GM21390 (cell line): ENCODE data around the gene LAPTM5.
"Not testable (repeated sequence)": the region's sequence is repeated elsewhere in the genome, so short reads cannot be mapped to it uniquely, and the experiment has no call there.

ENCODE experiments used
- ATAC-seq: cut with Tn5 transposase; IDR thresholded peaks from one replicate; pipeline ENCODE4 v1.9.1; 2021; ENCODE audit not compliant: unreplicated experiment

The LAPTM5 gene

DNA sequence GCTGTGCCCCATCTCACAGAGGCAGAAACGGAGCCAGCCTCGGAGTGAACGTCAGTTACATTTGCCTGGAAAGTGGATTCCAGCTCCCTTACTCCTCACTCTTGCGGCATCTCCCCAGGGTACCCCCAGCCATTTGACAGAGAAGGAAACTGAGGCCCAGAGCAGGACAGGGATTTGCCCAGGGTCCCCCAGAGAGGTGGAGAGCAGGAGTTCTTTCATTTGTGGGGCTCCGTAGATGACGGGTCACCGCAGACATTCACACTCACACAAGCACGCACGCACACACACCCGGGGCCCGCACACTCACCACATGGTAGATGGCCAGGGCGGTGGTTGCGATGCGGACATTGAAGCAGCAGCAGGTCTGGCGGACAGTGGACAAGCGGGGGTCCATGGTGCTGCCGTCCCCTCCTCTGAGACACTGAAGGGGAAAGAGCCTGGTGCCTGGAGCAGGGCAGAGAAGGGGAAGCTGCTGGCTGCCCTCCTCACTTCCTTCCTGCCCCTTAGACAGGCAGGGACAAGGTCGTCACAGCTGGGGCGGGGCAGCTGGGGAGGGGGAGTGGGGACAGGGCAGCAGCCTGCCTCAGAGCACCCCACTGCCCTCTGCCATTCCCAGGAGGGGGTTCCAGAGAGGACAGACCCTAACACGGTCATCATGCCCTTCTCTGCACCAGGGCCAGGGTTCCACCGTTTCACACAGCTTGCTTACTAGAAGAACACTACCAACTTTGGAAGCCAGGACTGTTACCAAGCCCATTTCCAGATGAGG, at the start of gene LAPTM5:
LAPTM5 (minus strand) TSS at position 423 of the 769 bp plus-strand sequence; CDS start at position 394, 29 bp downstream.
- ATAC-seq: no peak

GRCh38 chr1:30806381-30807317, 49.1 kb upstream of the LAPTM5 start:
- ATAC-seq: no peak

DNA sequence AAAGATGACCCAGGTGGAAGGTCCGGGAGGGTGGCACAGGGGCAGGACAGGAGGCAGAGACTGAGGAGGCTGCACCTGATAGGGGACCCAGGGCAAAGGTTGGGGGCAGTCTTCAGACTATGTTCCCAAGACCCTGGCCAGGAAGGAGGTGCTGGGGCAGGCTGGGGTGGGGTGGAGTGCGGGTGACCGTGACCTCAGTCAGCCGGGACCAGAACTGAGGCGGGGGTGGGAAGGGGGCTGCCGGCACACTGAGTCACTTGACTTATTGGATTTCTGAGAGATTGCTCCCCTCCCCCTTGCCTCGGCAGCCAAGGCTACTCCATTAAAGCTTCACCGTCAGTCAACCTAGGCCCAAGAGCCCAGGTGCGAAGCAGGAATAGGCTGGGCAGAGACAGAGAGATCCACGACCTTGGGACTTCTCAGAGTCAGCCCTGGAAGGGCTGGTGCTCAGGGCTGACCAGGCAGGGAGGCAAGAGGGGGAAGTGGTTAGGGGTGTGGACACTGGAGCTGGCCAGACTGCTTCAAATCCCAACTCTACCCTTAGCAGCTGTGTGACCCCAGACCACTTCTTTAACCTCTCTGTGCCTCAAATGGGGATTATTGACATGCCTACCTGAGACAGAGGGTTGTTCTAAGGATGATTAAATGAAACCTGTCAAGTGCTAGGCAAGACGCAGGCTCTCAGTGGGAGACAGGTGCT, 47.9 kb upstream of the LAPTM5 start:
- ATAC-seq: no peak

- ATAC-seq: no peak
These were observed 47.2 kb upstream of the LAPTM5 start for GRCh38 chr1:30804822-30805221.

- no peak for ATAC-seq
These were observed 46.8 kb upstream of the LAPTM5 start for GRCh38 chr1:30804352-30804751.

GRCh38 chr1:30803562-30803961, 46.0 kb upstream of the LAPTM5 start:
- ATAC-seq: no peak

GRCh38 chr1:30801771-30802198, 44.2 kb upstream of the LAPTM5 start:
- ATAC-seq: no peak

GRCh38 chr1:30799233-30799511, 41.6 kb upstream of the LAPTM5 start:
- no peak for ATAC-seq

DNA sequence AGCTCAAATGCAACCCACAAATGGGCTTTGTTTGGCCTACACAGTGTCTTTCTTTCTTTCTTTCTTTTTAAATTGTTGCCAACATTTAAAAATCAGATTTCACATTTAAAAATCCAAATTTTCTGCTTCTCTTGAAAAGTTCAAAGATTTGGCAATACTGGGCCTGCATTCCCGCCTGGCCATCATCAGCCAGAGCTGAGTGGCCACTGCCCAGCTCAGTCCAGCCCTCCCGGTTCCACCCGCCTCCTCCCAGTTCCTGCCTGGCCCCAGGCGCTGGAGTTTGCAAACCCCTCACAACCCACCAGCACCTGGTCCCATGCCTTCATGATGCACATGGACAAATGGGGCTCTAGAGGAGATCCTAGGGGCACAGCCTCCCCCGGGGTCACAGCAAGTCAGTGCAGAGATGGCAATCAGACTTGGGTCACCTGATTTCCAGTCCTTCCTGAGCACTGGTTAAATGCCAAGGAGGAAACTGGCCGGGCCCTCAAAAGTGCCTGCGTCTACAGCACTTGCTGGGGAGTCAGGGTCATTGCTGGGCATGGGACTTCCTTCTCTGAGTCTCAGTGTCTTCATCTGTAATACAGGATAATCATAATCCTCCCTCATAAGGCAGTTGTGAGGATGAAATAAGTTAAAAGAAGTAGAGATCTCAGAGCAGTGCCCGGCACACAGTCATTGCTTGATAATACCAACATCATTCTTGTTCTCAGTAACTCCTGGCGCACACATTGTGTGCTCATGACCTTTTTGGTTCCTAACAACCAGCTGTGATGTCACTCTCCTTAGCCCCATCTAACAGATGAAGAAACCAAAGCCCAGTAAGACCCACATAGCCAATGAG, 41.0 kb upstream of the LAPTM5 start:
- ATAC-seq: no peak

DNA sequence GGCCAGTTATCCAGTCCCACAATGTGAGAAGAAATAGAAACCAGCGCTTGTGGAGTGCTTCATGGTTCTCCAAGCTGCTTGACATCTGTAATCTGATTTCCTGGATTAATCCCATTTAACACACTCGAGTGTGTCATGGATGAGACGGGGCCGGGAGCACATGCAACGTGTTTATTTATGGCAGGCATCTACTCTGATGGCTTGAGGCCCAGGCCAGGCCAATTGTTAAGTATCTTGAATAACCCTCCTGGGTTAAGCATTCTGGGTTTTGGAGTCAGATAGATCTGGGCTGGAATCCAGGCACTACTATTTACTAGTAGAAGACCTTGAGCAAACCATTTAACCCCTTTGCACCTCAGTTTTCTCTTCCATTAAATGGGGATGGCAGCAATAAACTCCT, 37.5 kb upstream of the LAPTM5 start:
- no peak for ATAC-seq

- ATAC-seq: no peak
These were observed 36.7 kb upstream of the LAPTM5 start for GRCh38 chr1:30794260-30794659.

GRCh38 chr1:30793209-30793608, 35.6 kb upstream of the LAPTM5 start:
- no peak for ATAC-seq

DNA sequence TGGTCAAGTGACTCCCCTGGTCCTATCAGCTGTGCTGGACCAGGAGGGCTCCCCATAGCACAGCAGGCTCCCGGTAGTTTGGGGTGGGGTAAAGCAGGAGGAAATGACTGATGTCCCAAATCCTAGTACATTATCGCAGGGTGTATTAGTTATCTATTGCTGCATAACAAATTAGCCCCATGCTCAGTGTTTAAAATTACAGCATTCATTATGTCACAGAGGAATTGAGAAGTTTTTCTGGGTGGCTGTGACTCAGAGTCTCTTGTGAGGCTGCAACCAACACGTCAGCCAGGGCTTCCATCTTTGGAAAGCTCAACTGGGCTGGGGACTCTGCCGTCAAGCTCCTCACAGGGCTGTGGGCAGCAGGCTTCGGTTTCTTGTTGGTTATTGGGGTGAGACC, 34.3 kb upstream of the LAPTM5 start:
- no peak for ATAC-seq

DNA sequence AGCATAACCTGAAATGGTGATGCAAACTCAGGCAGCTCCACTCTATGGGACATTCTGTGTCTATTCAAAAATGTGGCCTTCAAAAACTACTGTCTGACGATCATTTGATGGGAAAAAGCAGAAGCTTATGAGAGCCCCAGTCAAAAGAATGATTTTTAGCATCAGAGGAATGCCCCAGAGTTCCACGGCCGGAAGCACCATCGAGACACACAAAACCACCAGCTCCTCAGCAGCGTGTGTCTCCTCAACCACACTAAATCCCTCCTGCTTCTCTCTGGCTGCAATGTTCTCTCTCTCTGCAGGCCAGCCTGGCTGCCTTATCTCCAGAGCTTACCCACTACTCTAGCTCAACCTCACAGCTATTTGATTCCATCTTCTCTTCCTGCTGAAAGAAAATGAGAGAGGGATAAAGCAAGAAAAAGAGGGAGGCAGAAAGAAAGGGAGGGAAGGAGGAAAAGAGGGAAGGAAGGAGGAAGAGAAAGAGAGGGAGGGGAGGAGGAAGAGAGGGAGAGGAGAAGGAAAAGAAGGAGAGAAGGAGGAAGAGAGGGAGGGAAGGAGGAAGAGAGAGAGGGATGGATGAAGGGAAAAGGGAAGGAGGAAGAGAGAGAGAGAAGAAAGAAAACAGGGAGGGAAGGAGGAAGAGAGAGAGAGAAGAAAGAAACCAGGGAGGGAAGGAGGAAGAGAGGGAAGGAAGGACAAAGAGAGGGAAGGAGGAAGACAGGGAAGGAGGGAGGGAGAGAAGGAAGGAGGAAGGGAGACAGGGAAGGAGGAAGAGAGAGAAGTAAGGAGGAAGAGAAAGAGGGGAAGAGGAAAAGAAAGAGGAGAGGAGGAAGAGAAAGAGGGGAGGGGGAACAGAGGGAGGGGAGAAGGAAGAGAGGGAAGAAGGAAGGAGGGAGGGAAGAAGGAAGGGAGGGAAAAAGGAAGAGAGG, 33.5 kb upstream of the LAPTM5 start:
- ATAC-seq: no peak

GRCh38 chr1:30790256-30790525, 32.6 kb upstream of the LAPTM5 start:
- not testable (repeated sequence) for ATAC-seq

DNA sequence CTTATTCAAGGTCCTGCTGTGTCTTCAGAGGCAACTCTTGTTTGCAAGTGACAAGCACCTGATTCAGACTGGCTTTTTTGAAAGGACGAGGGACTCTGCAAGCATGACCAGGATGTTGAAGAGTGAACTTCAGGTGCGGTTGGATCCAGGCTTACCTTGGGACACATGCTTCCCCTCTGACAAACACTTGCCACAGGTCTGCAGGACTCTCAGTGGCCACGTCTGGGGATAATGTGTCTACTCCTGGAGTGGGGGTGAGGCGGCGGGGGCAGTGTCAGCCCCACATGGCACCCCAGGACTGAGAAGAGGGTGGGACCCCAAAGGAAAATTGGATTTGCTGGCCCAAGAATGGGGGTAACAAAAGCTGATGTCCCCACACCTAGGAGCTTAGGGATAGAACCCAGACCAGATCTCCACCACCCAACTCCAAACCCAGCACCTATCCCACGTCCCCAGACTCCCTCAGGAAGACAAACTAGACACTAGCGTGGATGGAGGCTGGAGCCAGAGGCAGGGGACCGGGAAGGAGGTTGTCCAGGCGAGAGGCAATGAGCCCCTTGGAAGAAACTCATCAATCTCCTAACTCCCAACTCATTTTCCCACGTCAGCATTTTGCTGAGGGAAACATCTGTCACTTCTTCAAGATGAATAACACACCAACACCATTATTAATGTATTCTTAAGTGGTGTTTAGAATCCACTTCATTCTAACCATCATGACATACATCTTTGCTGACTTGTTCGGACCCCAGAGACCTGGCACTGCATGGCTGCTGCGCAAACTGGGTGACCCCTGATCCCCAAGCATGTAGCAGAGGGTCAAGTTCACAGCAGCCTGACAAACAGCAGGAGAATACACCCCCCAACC, 32.0 kb upstream of the LAPTM5 start:
- ATAC-seq: no peak

- no peak for ATAC-seq
These were observed 31.2 kb upstream of the LAPTM5 start for GRCh38 chr1:30788580-30789387.

GRCh38 chr1:30787856-30788495, 30.4 kb upstream of the LAPTM5 start:
- no peak for ATAC-seq
